Measurements from ENCODE around the gene SPATA2L.

Gene SPATA2L

GRCh38 chr16:89701425-89702406 is at the start of gene SPATA2L:
Gene SPATA2L, minus strand, starts transcription at chr16:89701705. Its CDS starts 473 bp downstream, at chr16:89701232.
- no peaks in the 10 kb centered on the region for H3K27me3 Mint-ChIP-seq
- H3K4me1 Mint-ChIP-seq: peaks cover 35% of the 10 kb centered on the region
- H3K9me3 Mint-ChIP-seq: no peaks in the 10 kb centered on the region
- DNase-seq: peak; percentile 98 to 99
- peak; percentile 80 for ATAC-seq
- peak within 1 kb of the TSS; percentile 86 to 87 for H3K4me3 Mint-ChIP-seq
- H3K27ac Mint-ChIP-seq: peak within 1 kb of the TSS; percentile 46 to 80

- no peak for ATAC-seq
- H3K27ac Mint-ChIP-seq: no peak overlapping the region
These were observed 48.1 kb upstream of the SPATA2L start for GRCh38 chr16:89749637-89750036.

GRCh38 chr16:89748921-89749320 is 47.4 kb upstream of the SPATA2L start:
- Mint-ChIP-seq H3K9me3 (no peaks in the 10 kb centered on the region), H3K27ac (peak overlapping the region in 1 of 2 donors; percentile 85), H3K27me3 (no peaks in the 10 kb centered on the region), H3K4me1 (peaks cover 16% of the 10 kb centered on the region), H3K4me3 (no peak overlapping the region)
- ATAC-seq (no peak), DNase-seq (no peak)

More at GRCh38 chr16:89749637-89750036, 48.1 kb upstream of the SPATA2L start:
- Mint-ChIP-seq H3K4me1 (peaks cover 10% of the 10 kb centered on the region), H3K27me3 (no peaks in the 10 kb centered on the region), H3K9me3 (no peaks in the 10 kb centered on the region), H3K4me3 (no peak overlapping the region)
- DNase-seq: no peak

- H3K9me3 Mint-ChIP-seq: no peaks in the 10 kb centered on the region
- peaks cover 19% of the 10 kb centered on the region for H3K4me1 Mint-ChIP-seq
- DNase-seq: no peak
- no peak overlapping the region for H3K27ac Mint-ChIP-seq
- no peaks in the 10 kb centered on the region for H3K27me3 Mint-ChIP-seq
- ATAC-seq: no peak
- H3K4me3 Mint-ChIP-seq: no peak overlapping the region
These were observed 46.6 kb upstream of the SPATA2L start for GRCh38 chr16:89748076-89748475.

GRCh38 chr16:89746043-89746442 is 44.5 kb upstream of the SPATA2L start:
- Mint-ChIP-seq H3K27me3 (no peaks in the 10 kb centered on the region), H3K4me1 (peaks cover 24% of the 10 kb centered on the region), H3K27ac (peak overlapping the region in 1 of 2 donors; percentile 34), H3K4me3 (no peak overlapping the region), H3K9me3 (no peaks in the 10 kb centered on the region)
- DNase-seq: no peak
- no peak for ATAC-seq

GRCh38 chr16:89744813-89745212 is 43.3 kb upstream of the SPATA2L start:
- DNase-seq (no peak), ATAC-seq (no peak)
- peaks cover 22% of the 10 kb centered on the region for H3K4me1 Mint-ChIP-seq
- H3K9me3 Mint-ChIP-seq: no peaks in the 10 kb centered on the region
- H3K4me3 Mint-ChIP-seq: no peak overlapping the region
- H3K27ac Mint-ChIP-seq: peak overlapping the region; percentile 7 to 93
- H3K27me3 Mint-ChIP-seq: no peaks in the 10 kb centered on the region

GRCh38 chr16:89742948-89743347 is 41.4 kb upstream of the SPATA2L start:
- DNase-seq: no peak
- H3K9me3 Mint-ChIP-seq: no peaks in the 10 kb centered on the region

GRCh38 chr16:89741342-89742014 is 40.0 kb upstream of the SPATA2L start:
- H3K4me1 Mint-ChIP-seq: peaks cover 47% of the 10 kb centered on the region
- H3K4me3 Mint-ChIP-seq: no peak overlapping the region
- H3K27ac Mint-ChIP-seq: peak overlapping the region in 1 of 2 donors; percentile 77
- DNase-seq (no peak), ATAC-seq (no peak)
- H3K27me3 Mint-ChIP-seq: no peaks in the 10 kb centered on the region
- no peaks in the 10 kb centered on the region for H3K9me3 Mint-ChIP-seq

More at GRCh38 chr16:89742948-89743347, 41.4 kb upstream of the SPATA2L start:
- Mint-ChIP-seq H3K4me3 (no peak overlapping the region), H3K27me3 (no peaks in the 10 kb centered on the region), H3K27ac (peak overlapping the region; percentile 36 to 93), H3K4me1 (peaks cover 32% of the 10 kb centered on the region)
- no peak for ATAC-seq

- Mint-ChIP-seq H3K27ac (peak overlapping the region in 1 of 2 donors; percentile 59), H3K4me3 (no peak overlapping the region), H3K27me3 (no peaks in the 10 kb centered on the region), H3K9me3 (no peaks in the 10 kb centered on the region), H3K4me1 (peaks cover 40% of the 10 kb centered on the region)
- ATAC-seq (no peak), DNase-seq (no peak)
These were observed 37.9 kb upstream of the SPATA2L start for GRCh38 chr16:89739383-89739782.

GRCh38 chr16:89738538-89739317 is 37.2 kb upstream of the SPATA2L start:
- ATAC-seq (no peak), DNase-seq (no peak)
- Mint-ChIP-seq H3K4me1 (peaks cover 36% of the 10 kb centered on the region), H3K4me3 (no peak overlapping the region), H3K27me3 (no peaks in the 10 kb centered on the region), H3K9me3 (no peaks in the 10 kb centered on the region), H3K27ac (peak overlapping the region in 1 of 2 donors; percentile 59)

GRCh38 chr16:89738072-89738377 is 36.5 kb upstream of the SPATA2L start:
- no peak overlapping the region for H3K4me3 Mint-ChIP-seq
- H3K9me3 Mint-ChIP-seq: no peaks in the 10 kb centered on the region
- H3K27ac Mint-ChIP-seq: peak overlapping the region in 1 of 2 donors; percentile 78
- H3K27me3 Mint-ChIP-seq: no peaks in the 10 kb centered on the region
- ATAC-seq (no peak), DNase-seq (no peak)
- H3K4me1 Mint-ChIP-seq: peaks cover 34% of the 10 kb centered on the region

- no peaks in the 10 kb centered on the region for H3K27me3 Mint-ChIP-seq
These were observed 36.0 kb upstream of the SPATA2L start for GRCh38 chr16:89737341-89738071.

GRCh38 chr16:89736554-89736953 is 35.0 kb upstream of the SPATA2L start:
- no peak overlapping the region for H3K27ac Mint-ChIP-seq

More at GRCh38 chr16:89737341-89738071, 36.0 kb upstream of the SPATA2L start:
- H3K27ac Mint-ChIP-seq: peak overlapping the region in 1 of 2 donors; percentile 78
- ATAC-seq: peak; percentile 84
- H3K9me3 Mint-ChIP-seq: no peaks in the 10 kb centered on the region
- peaks cover 36% of the 10 kb centered on the region for H3K4me1 Mint-ChIP-seq
- no peak overlapping the region for H3K4me3 Mint-ChIP-seq
- peak; percentile 44 to 61 for DNase-seq

GRCh38 chr16:89733792-89734191 is 32.3 kb upstream of the SPATA2L start:
- no peaks in the 10 kb centered on the region for H3K9me3 Mint-ChIP-seq
- H3K27ac Mint-ChIP-seq: no peak overlapping the region
- no peaks in the 10 kb centered on the region for H3K27me3 Mint-ChIP-seq
- ATAC-seq: no peak
- peaks cover 61% of the 10 kb centered on the region for H3K4me1 Mint-ChIP-seq
- H3K4me3 Mint-ChIP-seq: no peak overlapping the region
- DNase-seq: no peak

More at GRCh38 chr16:89736554-89736953, 35.0 kb upstream of the SPATA2L start:
- Mint-ChIP-seq H3K4me3 (no peak overlapping the region), H3K4me1 (peaks cover 44% of the 10 kb centered on the region), H3K9me3 (no peaks in the 10 kb centered on the region), H3K27me3 (no peaks in the 10 kb centered on the region)
- ATAC-seq (no peak), DNase-seq (no peak)

GRCh38 chr16:89733322-89733721 is 31.8 kb upstream of the SPATA2L start:
- Mint-ChIP-seq H3K27ac (peak overlapping the region in 1 of 2 donors; percentile 12), H3K4me3 (no peak overlapping the region), H3K27me3 (no peaks in the 10 kb centered on the region), H3K4me1 (peaks cover 59% of the 10 kb centered on the region), H3K9me3 (no peaks in the 10 kb centered on the region)
- no peak for ATAC-seq
- DNase-seq: no peak
